B cell (primary cell): ENCODE results near the gene BACH2. TPM values are rescaled to one million over a fixed set of nuclear protein-coding genes. Genes with fewer than 3 reads are reported as not detected.
"Not testable (repeated sequence)": the region's sequence is repeated elsewhere in the genome, so short reads cannot be mapped to it uniquely, and the experiment has no call there.

Experiments
- ATAC-seq: fragments of 200-7000 bp; cut with Tn5 transposase; one replicate; pipeline ENCODE4 v1.10.0; 2021; ENCODE audit warnings: low read depth, mild to moderate bottlenecking, moderate number of reproducible peaks, moderate library complexity
- CTCF ChIA-PET: fragments of 350-600 bp; sonication (Branson Sonifier 250); formaldehyde crosslinking; loops from one replicate; lab custom pipeline; 2021; ENCODE audit warnings: antibody characterized with exemption, inconsistent platforms; lab: Charles Lee
- POLR2A ChIA-PET: fragments of 350-600 bp; sonication (Branson Sonifier 250); formaldehyde crosslinking; loops from one replicate; lab custom pipeline; 2021; ENCODE audit warnings: antibody characterized with exemption; lab: Charles Lee
- DNase-seq: peaks from one replicate; pipeline ENCODE4 v3.0.0; 2013
- H2AFZ ChIP-seq: 2 replicates; pipeline ENCODE4 v1.6.1; 2012; ENCODE audit warnings: mild to moderate bottlenecking, low read depth, low read length; ENCODE audit not compliant: insufficient read depth, poor library complexity, severe bottlenecking
- H3K27ac ChIP-seq, 2 donors: 1 replicate in 1 of 2; 2 replicates in 1 of 2; pipeline ENCODE4 v1.5.1; 2012 to 2013; ENCODE audit warnings: low read length in 2 of 2, mild to moderate bottlenecking in 2 of 2, moderate library complexity in 1 of 2
- H3K27me3 ChIP-seq, 4 experiments: fragments of 200-600 bp in 1 of 4; sonication (generic) in 1 of 4; replicated peaks in 1 of 4; 1 replicate in 2 of 4; 2 replicates in 2 of 4; pipeline versions ENCODE4 v1.6.1 to v1.7.0; 2013 to 2016; ENCODE audit warnings: low read length in 3 of 4, mild to moderate bottlenecking in 2 of 4, mixed read lengths in 1 of 4, moderate library complexity in 1 of 4; ENCODE audit not compliant: insufficient read depth in 4 of 4, control insufficient read depth in 3 of 4; ENCODE audit errors: control extremely low read depth in 1 of 4
- H3K36me3 ChIP-seq, 2 experiments: replicated peaks in 1 of 2; 1 replicate in 1 of 2; 2 replicates in 1 of 2; pipeline versions ENCODE4 v1.6.1 to v1.7.1; 2013; ENCODE audit warnings: low read length in 1 of 2; ENCODE audit not compliant: insufficient read depth in 2 of 2, control insufficient read depth in 1 of 2; ENCODE audit errors: control extremely low read depth in 1 of 2, extremely low read depth in 1 of 2
- H3K4me1 ChIP-seq, 2 donors: fragments of 200-600 bp in 1 of 2; sonication (generic) in 1 of 2; 1 replicate in 1 of 2; 2 replicates in 1 of 2; pipeline versions ENCODE4 v1.5.1 to v1.6.1; 2013 to 2017; ENCODE audit warnings: low read length in 2 of 2; ENCODE audit not compliant: control insufficient read depth in 2 of 2, insufficient read depth in 2 of 2
- H3K4me2 ChIP-seq: replicated peaks from 2 replicates; pipeline ENCODE3; 2012; ENCODE audit warnings: mild to moderate bottlenecking, low read depth, low read length; ENCODE audit not compliant: poor library complexity, severe bottlenecking
- H3K4me3 ChIP-seq, 5 experiments: fragments of 200-600 bp in 1 of 5; sonication (generic) in 1 of 5; 1 replicate in 3 of 5; 2 replicates in 2 of 5; pipeline versions ENCODE4 v1.5.1 to v1.7.0; 2011 to 2016; ENCODE audit warnings: low read length in 4 of 5, mild to moderate bottlenecking in 4 of 5, low read depth in 2 of 5, control low read depth in 1 of 5, moderate library complexity in 1 of 5; ENCODE audit not compliant: insufficient read depth in 1 of 5; ENCODE audit errors: control extremely low read depth in 1 of 5, extremely low read depth in 1 of 5
- H3K79me2 ChIP-seq: fragments of 200-600 bp; sonication (generic); one replicate; pipeline ENCODE4 v1.6.0; 2016; ENCODE audit warnings: low read length; ENCODE audit not compliant: control insufficient read depth, insufficient read depth
- H3K9ac ChIP-seq: fragments of 200-600 bp; sonication (generic); 2 replicates; pipeline ENCODE4 v1.6.1; 2017; ENCODE audit warnings: mild to moderate bottlenecking, low read length, moderate library complexity
- H3K9me3 ChIP-seq, 3 donors: one replicate each; pipeline versions ENCODE4 v1.6.1 to v1.7.1; 2013; ENCODE audit warnings: low read length in 2 of 3; ENCODE audit not compliant: control insufficient read depth in 2 of 3, insufficient read depth in 1 of 3; ENCODE audit errors: control extremely low read depth in 1 of 3
- H4K20me1 ChIP-seq: 2 replicates; pipeline ENCODE4 v1.6.0; 2012; ENCODE audit warnings: mild to moderate bottlenecking, low read length; ENCODE audit not compliant: insufficient read depth, control insufficient read depth, poor library complexity, severe bottlenecking
- H3K27ac Mint-ChIP-seq: one replicate; pipeline ENCODE4 v1.8.0; 2021; ENCODE audit warnings: mixed read lengths
- H3K27me3 Mint-ChIP-seq: one replicate; pipeline ENCODE4 v1.8.0; 2021; ENCODE audit warnings: mixed read lengths
- H3K4me1 Mint-ChIP-seq: one replicate; pipeline ENCODE4 v1.8.0; 2021; ENCODE audit warnings: mixed read lengths
- H3K4me3 Mint-ChIP-seq: one replicate; pipeline ENCODE4 v1.8.0; 2021; ENCODE audit warnings: mixed read lengths
- H3K9me3 Mint-ChIP-seq: one replicate; pipeline ENCODE4 v1.8.0; 2022; ENCODE audit warnings: mixed read lengths; ENCODE audit not compliant: insufficient read depth
- CTCF ChIP-seq: fragments of 200-600 bp; IDR thresholded peaks from one replicate; pipeline ENCODE4 v1.8.0; 2022; ENCODE audit warnings: antibody characterized with exemption, mild to moderate bottlenecking
- EZH2 ChIP-seq: IDR thresholded peaks from 2 replicates; pipeline ENCODE4 v1.6.1; 2012; ENCODE audit warnings: borderline replicate concordance, low read depth, mild to moderate bottlenecking, moderate library complexity, low read length; ENCODE audit not compliant: insufficient read depth, poor library complexity, severe bottlenecking
- WGBS: methylation state at CpG from one replicate; pipeline ENCODE4 v1.1.5; 2013; ENCODE audit warnings: missing lambda C conversion rate; ENCODE audit not compliant: insufficient coverage; 5-methylcytosine and 5-hydroxymethylcytosine counted together
- intact Hi-C: fragments of 100-400 bp; cut with micrococcal nuclease; formaldehyde crosslinking; loops from one replicate; pipeline ENCODE4 v1.10.0; 2022
- polyA plus RNA-seq: library from polyadenylated mRNA; depleted of rRNA; stranded (reverse); fragments of >200 nt; gene quantifications from 2 replicates; pipeline ENCODE4 v1.2.3, GENCODE V29; 2012
- total RNA-seq, 2 donors: library from RNA; stranded (reverse); fragments of 120-200 nt in 1 of 2; gene quantifications; 1 replicate in 1 of 2; 2 replicates in 1 of 2; pipeline versions ENCODE4 v1.2.3 to v1.2.4, GENCODE V29; 2013 to 2022

BACH2 gene
- total and polyA plus RNA-seq, 2 donors (not counting 1 experiment from before 2014, with no cell fraction given), result 41.1 to 235 TPM

GRCh38 chr6:89894169-89894568 is 402.5 kb downstream of the BACH2 start, which contains the start of gene GJA10:
TSS of gene GJA10 (plus strand) at chr6:89894469. CDS start at chr6:89894469, 0 bp downstream.
- Histone ChIP-seq H3K9ac (no peak within 1 kb of the TSS), H3K27ac (no peak within 1 kb of the TSS), H4K20me1 (no peaks in the 10 kb centered on the region), H3K27me3 (peaks cover 0 to 31% (median 25%) of the 10 kb centered on the region in 4 experiments), H2AFZ (no peak within 1 kb of the TSS), H3K4me2 (no peak within 1 kb of the TSS), H3K4me3 (no peak within 1 kb of the TSS), H3K79me2 (no peaks in the 10 kb centered on the region), H3K9me3 (no peaks in the 10 kb centered on the region), H3K4me1 (peaks cover 0 to 4% of the 10 kb centered on the region in 2 donors), H3K36me3 (no peaks in the 10 kb centered on the region)
- Mint-ChIP-seq H3K27me3 (peaks cover 54% of the 10 kb centered on the region), H3K27ac (no peak within 1 kb of the TSS), H3K4me1 (peaks cover 7% of the 10 kb centered on the region), H3K4me3 (no peak within 1 kb of the TSS), H3K9me3 (no peaks in the 10 kb centered on the region)
- no peak for TF ChIP-seq EZH2
- TF ChIP-seq CTCF, result no peak
- intact Hi-C loops, result no loop called here
- ATAC-seq (no peak), DNase-seq (no peak)
- no CpG with 5 or more reads among the region's 1 CpG for WGBS
- ChIA-PET CTCF (interaction anchor here (0.6 kb wide), 1 partner anchor 527 kb away, joined by 3 read pairs; no protein-coding TSS in a partner anchor), POLR2A (no interaction called here)

- H3K4me1 ChIP-seq, H3K79me2 ChIP-seq, H3K9me3 Mint-ChIP-seq, H3K9me3 ChIP-seq, DNase-seq, ATAC-seq, intact Hi-C loops, H3K9ac ChIP-seq, H3K4me3 Mint-ChIP-seq, H3K27ac Mint-ChIP-seq, H3K4me2 ChIP-seq, H3K27ac ChIP-seq, H3K4me3 ChIP-seq, H3K4me1 Mint-ChIP-seq, H2AFZ ChIP-seq, POLR2A ChIA-PET, H4K20me1 ChIP-seq, H3K36me3 ChIP-seq: not testable (repeated sequence)
- TF ChIP-seq CTCF, result peak; percentile 7
- 96% methylated on average over 5 of the region's 8 CpGs for WGBS
- peaks cover 54% of the 10 kb centered on the region for H3K27me3 Mint-ChIP-seq
- CTCF ChIA-PET, result interaction anchor here (0.7 kb wide), 1 partner anchor 1111 kb away, joined by 3 read pairs; no protein-coding TSS in a partner anchor
- peaks cover 0 to 38% (median 31%) of the 10 kb centered on the region in 4 experiments for H3K27me3 ChIP-seq
Observed at GRCh38 chr6:89892577-89892976, 404.1 kb downstream of the BACH2 start.

DNA sequence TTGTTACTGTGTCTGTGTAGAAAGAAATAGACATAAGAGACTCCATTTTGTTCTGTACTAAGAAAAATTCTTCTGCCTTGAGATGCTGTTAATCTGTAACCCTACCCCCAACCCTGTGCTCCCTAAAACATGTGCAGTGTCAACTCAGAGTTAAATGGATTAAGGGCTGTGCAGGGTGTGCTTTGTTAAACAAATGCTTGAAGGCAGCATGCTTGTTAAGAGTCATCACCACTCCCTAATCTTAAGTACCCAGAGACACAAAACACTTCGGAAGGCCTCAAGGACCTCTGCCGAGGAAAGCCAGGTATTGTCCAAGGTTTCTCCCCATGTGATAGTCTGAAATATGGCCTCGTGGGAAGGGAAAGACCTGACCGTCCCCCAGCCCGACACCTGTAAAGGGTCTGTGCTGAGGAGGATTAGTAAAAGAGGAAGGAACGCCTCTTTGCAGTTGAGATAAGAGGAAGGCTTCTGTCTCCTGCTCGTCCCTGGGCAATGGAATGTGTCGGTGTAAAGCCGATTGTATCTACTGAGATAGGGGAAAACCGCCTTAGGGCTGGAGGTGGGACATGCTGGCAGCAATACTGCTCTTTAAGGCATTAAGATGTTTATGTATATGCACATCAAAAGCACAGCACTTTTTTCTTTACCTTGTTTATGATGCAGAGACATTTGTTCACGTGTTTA is 405.7 kb downstream of the BACH2 start:
- intact Hi-C loops, H4K20me1 ChIP-seq, H3K9me3 Mint-ChIP-seq, H3K4me2 ChIP-seq, H3K36me3 ChIP-seq, H3K4me3 ChIP-seq, CTCF ChIA-PET, H2AFZ ChIP-seq, POLR2A ChIA-PET, H3K4me1 ChIP-seq, ATAC-seq, H3K27ac ChIP-seq, H3K9ac ChIP-seq, H3K4me1 Mint-ChIP-seq, H3K79me2 ChIP-seq, DNase-seq, H3K27ac Mint-ChIP-seq: not testable (repeated sequence)
- WGBS, result 17% methylated on average over 3 of the region's 11 CpGs
- Mint-ChIP-seq H3K4me3 (peak overlapping the region; percentile 17), H3K27me3 (peaks cover 50% of the 10 kb centered on the region)
- Histone ChIP-seq H3K27me3 (peaks cover 0 to 40% (median 32%) of the 10 kb centered on the region in 4 experiments), H3K9me3 (peaks cover 0 to 20% (median 0%) of the 10 kb centered on the region in 3 donors)
